ENCODE results near the gene ATP5PF. TPM values are rescaled to one million over a fixed set of nuclear protein-coding genes. Genes with fewer than 3 reads are reported as not detected.
A peak's percentile ranks its signal among the peaks of the same experiment; 100 is the strongest.

ATP5PF gene
- total RNA-seq, 1 experiment from 2014 or later: 156 TPM

- TSS peak; percentile 44 for BruUV-seq (replicated peaks)
- H3K4me1 Mint-ChIP-seq (ENCODE audit: low read depth, unreplicated experiment): no peaks in the 10 kb centered on the region
- H3K36me3 Mint-ChIP-seq (ENCODE audit: insufficient read depth, unreplicated experiment): peaks cover 46% of the 10 kb centered on the region
- H3K27me3 ChIP-seq (replicated peaks; ENCODE audit: control insufficient read depth, insufficient read depth, low read length): no peaks in the 10 kb centered on the region
- H3K27ac Mint-ChIP-seq (ENCODE audit: unreplicated experiment): peak overlapping the region; percentile 98
- intact Hi-C loops (cut with micrococcal nuclease; ENCODE audit: unreplicated experiment): loop anchor here (1.0 to 10.0 kb wide), 2 partner anchors 127 to 431 kb away; partner anchors contain the start of gene MRPL39
- no peak for TF ChIP-seq CTCF (IDR thresholded peaks at IDR 0.05; ENCODE audit: insufficient read depth in 1 of 2, low read depth in 1 of 2, low read length in 1 of 2, severe bottlenecking in 1 of 2, unreplicated experiment in 1 of 2)
- no peaks in the 10 kb centered on the region for H3K9me3 ChIP-seq
- peak in 1 of 2 experiments; percentile 17 for DNase-seq
- peaks cover 7% of the 10 kb centered on the region; the same call in 1 of the 2 replicates for H3K4me1 ChIP-seq
- H3K9me3 Mint-ChIP-seq (ENCODE audit: unreplicated experiment): no peaks in the 10 kb centered on the region
- H3K4me3 Mint-ChIP-seq (ENCODE audit: unreplicated experiment): peak overlapping the region; percentile 92
- no peaks in the 10 kb centered on the region for H3K27me3 Mint-ChIP-seq (ENCODE audit: insufficient read depth, unreplicated experiment)
- peak overlapping the region; percentile 60 for H3K4me3 ChIP-seq (ENCODE audit: low read depth, low read length)
- ChIA-PET CTCF (no interaction called here), POLR2A (no interaction called here)
- no peaks in the 10 kb centered on the region; the same call in 1 of the 2 replicates for H3K36me3 ChIP-seq (ENCODE audit: control insufficient read depth, insufficient read depth, low read length)
These were observed 648 bp downstream of the ATP5PF start for GRCh38 chr21:25733859-25734653.

- H3K9me3 Mint-ChIP-seq (ENCODE audit: unreplicated experiment): no peaks in the 10 kb centered on the region
- H3K4me1 Mint-ChIP-seq (ENCODE audit: low read depth, unreplicated experiment): no peaks in the 10 kb centered on the region
- no peaks in the 10 kb centered on the region for H3K9me3 ChIP-seq
- no peak overlapping the region for H3K4me3 ChIP-seq (ENCODE audit: low read depth, low read length)
- no peaks in the 10 kb centered on the region for H3K27me3 ChIP-seq (replicated peaks; ENCODE audit: control insufficient read depth, insufficient read depth, low read length)
- H3K36me3 Mint-ChIP-seq (ENCODE audit: insufficient read depth, unreplicated experiment): peaks cover 63% of the 10 kb centered on the region
- H3K27me3 Mint-ChIP-seq (ENCODE audit: insufficient read depth, unreplicated experiment): no peaks in the 10 kb centered on the region
- no TSS peak for BruUV-seq (replicated peaks)
- no peak for DNase-seq
- peak overlapping the region; percentile 98 for H3K27ac Mint-ChIP-seq (ENCODE audit: unreplicated experiment)
- intact Hi-C loops (cut with micrococcal nuclease; ENCODE audit: unreplicated experiment): loop anchor here (10.0 kb wide), 1 partner anchor 433 kb away; no protein-coding TSS in a partner anchor
- no peaks in the 10 kb centered on the region; the same call in 1 of the 2 replicates for H3K36me3 ChIP-seq (ENCODE audit: control insufficient read depth, insufficient read depth, low read length)
- TF ChIP-seq CTCF (IDR thresholded peaks at IDR 0.05; ENCODE audit: insufficient read depth in 1 of 2, low read depth in 1 of 2, low read length in 1 of 2, severe bottlenecking in 1 of 2, unreplicated experiment in 1 of 2): no peak
- H3K4me1 ChIP-seq: peaks cover 7% of the 10 kb centered on the region; the same call in 1 of the 2 replicates
- CTCF ChIA-PET: no interaction called here
- POLR2A ChIA-PET: no interaction called here
- peak overlapping the region; percentile 16 for H3K4me3 Mint-ChIP-seq (ENCODE audit: unreplicated experiment)
These were observed 2.5 kb downstream of the ATP5PF start for GRCh38 chr21:25732091-25732760.

- ChIA-PET CTCF (no interaction called here), POLR2A (no interaction called here)
- Histone ChIP-seq H3K27me3 (replicated peaks; ENCODE audit: control insufficient read depth, insufficient read depth, low read length) (no peaks in the 10 kb centered on the region), H3K9me3 (no peaks in the 10 kb centered on the region), H3K4me1 (no peaks in the 10 kb centered on the region), H3K4me3 (ENCODE audit: low read depth, low read length) (no peak overlapping the region), H3K36me3 (ENCODE audit: control insufficient read depth, insufficient read depth, low read length) (peaks cover 3% of the 10 kb centered on the region)
- no TSS peak for BruUV-seq (replicated peaks)
- no peaks in the 10 kb centered on the region for H3K9me3 Mint-ChIP-seq (ENCODE audit: unreplicated experiment)
- H3K4me1 Mint-ChIP-seq (ENCODE audit: low read depth, unreplicated experiment): no peaks in the 10 kb centered on the region
- no peak overlapping the region for H3K4me3 Mint-ChIP-seq (ENCODE audit: unreplicated experiment)
- intact Hi-C loops (cut with micrococcal nuclease; ENCODE audit: unreplicated experiment): no loop called here
- DNase-seq: no peak
- no peak overlapping the region for H3K27ac Mint-ChIP-seq (ENCODE audit: unreplicated experiment)
- H3K36me3 Mint-ChIP-seq (ENCODE audit: insufficient read depth, unreplicated experiment): peaks cover 51% of the 10 kb centered on the region
- TF ChIP-seq CTCF (IDR thresholded peaks at IDR 0.05; ENCODE audit: insufficient read depth in 1 of 2, low read depth in 1 of 2, low read length in 1 of 2, severe bottlenecking in 1 of 2, unreplicated experiment in 1 of 2): no peak
- no peaks in the 10 kb centered on the region for H3K27me3 Mint-ChIP-seq (ENCODE audit: insufficient read depth, unreplicated experiment)
These were observed 12.1 kb downstream of the ATP5PF start for GRCh38 chr21:25722631-25723030.
